Esophagus muscularis mucosa (tissue), 4 donors: ENCODE measurements around the gene IL37. TPM values are rescaled to one million over a fixed set of nuclear protein-coding genes. Genes with fewer than 3 reads are reported as not detected.

Source experiments
- DNase-seq: peaks from one replicate; pipeline ENCODE4 v3.0.0-alpha.2; 2017; ENCODE audit errors: extremely low spot score
- H3K27ac ChIP-seq, 4 donors: fragments of 200-600 bp; sonication (generic); replicated peaks in 1 of 4; 1 replicate in 3 of 4; 2 replicates in 1 of 4; pipeline ENCODE4 v1.5.1; 2016 to 2019; ENCODE audit warnings: mild to moderate bottlenecking in 1 of 4
- H3K27me3 ChIP-seq, 4 donors: fragments of 200-600 bp; sonication (generic); one replicate each; pipeline versions ENCODE4 v1.5.1 to v1.6.0; 2016 to 2019
- H3K36me3 ChIP-seq, 4 donors: fragments of 200-600 bp; sonication (generic); one replicate each; pipeline ENCODE4 v1.5.1; 2016 to 2019
- H3K4me1 ChIP-seq, 4 donors: fragments of 200-600 bp; sonication (generic); one replicate each; pipeline ENCODE4 v1.5.1; 2016 to 2019
- H3K4me3 ChIP-seq, 4 donors: fragments of 200-600 bp; sonication (generic); 1 replicate in 2 of 4; 2 replicates in 2 of 4; pipeline ENCODE4 v1.5.1; 2016 to 2019; ENCODE audit warnings: mild to moderate bottlenecking in 4 of 4, moderate library complexity in 1 of 4
- H3K9me3 ChIP-seq, 4 donors: fragments of 200-600 bp; sonication (generic); 1 replicate in 3 of 4; 2 replicates in 1 of 4; pipeline ENCODE4 v1.5.1; 2016 to 2019
- EP300 ChIP-seq: sonication (generic); formaldehyde crosslinking; IDR thresholded peaks from one replicate; pipeline ENCODE4 v1.6.1; 2017; ENCODE audit warnings: antibody characterized with exemption
- POLR2A ChIP-seq: fragments of 450-650 bp; IDR thresholded peaks from one replicate; pipeline ENCODE4 v1.6.1; 2017; ENCODE audit warnings: antibody characterized with exemption, moderate library complexity, mild to moderate bottlenecking, low read depth
- POLR2AphosphoS5 ChIP-seq, 2 donors: sonication (generic); formaldehyde crosslinking; IDR thresholded peaks; one replicate each; pipeline ENCODE4 v1.6.1; 2017; ENCODE audit warnings: antibody characterized with exemption in 2 of 2
- WGBS: methylation state at CpG from one replicate; pipeline ENCODE4 v1.1.5; 2018; 5-methylcytosine and 5-hydroxymethylcytosine counted together
- intact Hi-C: fragments of 100-400 bp; cut with DNase I; formaldehyde crosslinking; loops from one replicate; pipeline ENCODE4 v1.15.1; 2023
- total RNA-seq, 4 donors: library from RNA; depleted of rRNA; stranded (reverse); fragments of >200 nt; gene quantifications; one replicate each; pipeline versions ENCODE4 v1.1.0 to v1.2.1, GENCODE V29; 2016
- TF ChIP-seq, protein P1 (sequence below), 3 experiments: fragments of 200-600 bp in 2 of 3; fragments of 450-650 bp in 1 of 3; sonication (generic) in 2 of 3; IDR thresholded peaks; one replicate each; pipeline ENCODE4 v1.5.1; 2017 to 2019; ENCODE audit warnings: antibody characterized with exemption in 3 of 3, mild to moderate bottlenecking in 2 of 3, moderate library complexity in 1 of 3

The IL37 gene
- total RNA-seq, 4 donors from 2014 or later, result not detected

DNA sequence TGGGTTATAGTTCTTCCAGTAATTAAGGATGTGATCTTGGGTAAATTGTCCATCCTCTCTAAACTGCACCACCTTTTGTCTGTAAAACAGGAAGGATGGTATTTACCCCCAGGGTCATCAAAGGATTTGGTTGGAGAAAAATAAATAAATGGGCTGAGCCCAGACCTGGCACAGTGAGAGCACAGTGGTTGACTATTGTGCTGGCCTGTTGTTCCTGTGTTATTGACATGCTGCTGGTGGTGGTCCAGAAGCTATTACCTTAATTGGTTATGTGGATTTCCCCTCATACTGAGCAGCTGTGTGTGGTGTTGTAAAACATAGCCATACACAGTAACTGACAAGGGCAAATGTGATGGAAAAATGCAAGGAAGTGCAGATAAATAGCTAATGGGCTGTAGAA is 746 bp upstream of the IL37 start:
- Histone ChIP-seq H3K4me3 (no peak overlapping the region), H3K4me1 (no peaks in the 10 kb centered on the region), H3K27ac (no peak overlapping the region), H3K9me3 (no peaks in the 10 kb centered on the region), H3K27me3 (peaks cover 0 to 3% (median 0%) of the 10 kb centered on the region in 4 donors), H3K36me3 (no peaks in the 10 kb centered on the region)
- TF ChIP-seq, protein P1, sequence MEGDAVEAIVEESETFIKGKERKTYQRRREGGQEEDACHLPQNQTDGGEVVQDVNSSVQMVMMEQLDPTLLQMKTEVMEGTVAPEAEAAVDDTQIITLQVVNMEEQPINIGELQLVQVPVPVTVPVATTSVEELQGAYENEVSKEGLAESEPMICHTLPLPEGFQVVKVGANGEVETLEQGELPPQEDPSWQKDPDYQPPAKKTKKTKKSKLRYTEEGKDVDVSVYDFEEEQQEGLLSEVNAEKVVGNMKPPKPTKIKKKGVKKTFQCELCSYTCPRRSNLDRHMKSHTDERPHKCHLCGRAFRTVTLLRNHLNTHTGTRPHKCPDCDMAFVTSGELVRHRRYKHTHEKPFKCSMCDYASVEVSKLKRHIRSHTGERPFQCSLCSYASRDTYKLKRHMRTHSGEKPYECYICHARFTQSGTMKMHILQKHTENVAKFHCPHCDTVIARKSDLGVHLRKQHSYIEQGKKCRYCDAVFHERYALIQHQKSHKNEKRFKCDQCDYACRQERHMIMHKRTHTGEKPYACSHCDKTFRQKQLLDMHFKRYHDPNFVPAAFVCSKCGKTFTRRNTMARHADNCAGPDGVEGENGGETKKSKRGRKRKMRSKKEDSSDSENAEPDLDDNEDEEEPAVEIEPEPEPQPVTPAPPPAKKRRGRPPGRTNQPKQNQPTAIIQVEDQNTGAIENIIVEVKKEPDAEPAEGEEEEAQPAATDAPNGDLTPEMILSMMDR (IDR thresholded peaks at IDR 0.05), result no peak
- no peak for TF ChIP-seq EP300
- TF ChIP-seq POLR2AphosphoS5 (IDR thresholded peaks at IDR 0.05), result no peak
- intact Hi-C loops, result no loop called here
- DNase-seq, result no peak

DNA sequence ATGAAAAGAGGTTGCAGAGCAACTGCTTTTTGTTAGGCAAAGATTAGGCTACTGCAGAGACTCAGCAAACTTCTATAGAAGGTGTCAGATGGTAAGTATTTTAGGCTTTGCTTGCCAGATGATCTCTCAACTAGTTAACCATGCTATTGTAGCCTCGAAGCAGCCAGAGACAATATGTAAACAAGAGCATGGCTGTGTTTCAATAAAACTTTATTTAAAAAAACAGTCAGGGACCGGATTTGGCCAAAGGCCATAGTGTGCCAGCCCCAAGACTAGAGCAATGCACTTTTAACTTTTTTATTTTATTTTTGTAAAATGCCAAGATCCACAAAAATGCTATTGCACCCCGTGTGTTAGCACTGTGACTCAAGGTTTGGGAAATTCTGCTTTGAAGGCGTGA is 1.4 kb downstream of the IL37 start:
- Histone ChIP-seq H3K27ac (no peak overlapping the region), H3K9me3 (no peaks in the 10 kb centered on the region), H3K36me3 (no peaks in the 10 kb centered on the region), H3K4me1 (no peaks in the 10 kb centered on the region), H3K4me3 (no peak overlapping the region), H3K27me3 (peaks cover 0 to 3% (median 0%) of the 10 kb centered on the region in 4 donors)
- no peak for TF ChIP-seq POLR2AphosphoS5 (IDR thresholded peaks at IDR 0.05)
- WGBS, result 77% methylated on average over 4 of the region's 4 CpGs
- DNase-seq, result no peak
- intact Hi-C loops, result no loop called here

DNA sequence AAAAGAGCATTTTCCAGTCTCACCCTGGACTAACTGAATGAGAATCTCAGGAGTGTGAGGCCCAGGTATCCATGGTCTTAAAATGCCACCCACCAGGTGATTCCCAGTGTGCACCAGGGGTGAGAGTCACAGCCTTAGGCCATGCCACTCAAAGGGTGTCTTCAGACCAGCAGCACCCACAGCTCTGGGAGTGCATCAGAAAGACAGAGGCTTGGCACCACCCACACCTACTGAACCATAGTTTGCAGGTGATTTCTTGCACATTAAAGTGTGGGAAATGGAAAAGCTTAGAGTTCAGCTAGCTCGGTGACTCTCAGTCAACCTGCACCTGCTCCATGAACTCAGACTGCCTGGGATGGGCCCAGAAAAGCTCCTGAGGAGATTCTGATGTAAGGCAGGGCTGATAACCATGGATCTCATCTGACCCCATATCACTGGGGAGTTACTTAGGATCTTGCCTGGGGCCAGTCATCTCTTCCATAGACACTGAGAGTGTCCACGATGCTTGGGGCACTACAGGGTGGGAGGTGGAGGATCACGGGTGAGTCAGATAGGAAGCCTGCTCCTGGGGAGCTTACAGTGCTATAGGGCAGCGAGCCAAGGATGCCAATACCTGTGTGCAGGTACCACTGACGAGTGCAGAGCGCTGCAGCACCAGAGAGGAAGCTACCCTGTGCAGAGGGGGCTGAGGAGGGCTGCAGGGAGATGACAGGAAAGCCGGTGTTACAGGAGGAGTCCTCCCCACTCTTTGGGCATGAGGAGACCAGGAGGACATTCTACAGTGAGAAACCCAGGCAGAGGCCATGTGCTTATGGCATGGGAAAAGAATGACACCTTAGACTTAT is 4.6 kb downstream of the IL37 start:
- no peaks in the 10 kb centered on the region for H3K9me3 ChIP-seq
- no peak for DNase-seq
- H3K4me1 ChIP-seq, result no peaks in the 10 kb centered on the region
- no peaks in the 10 kb centered on the region for H3K36me3 ChIP-seq
- intact Hi-C loops, result no loop called here
- H3K27me3 ChIP-seq, result peaks cover 0 to 3% (median 0%) of the 10 kb centered on the region in 4 donors
- TF ChIP-seq, protein P1 (IDR thresholded peaks at IDR 0.05), result no peak
- TF ChIP-seq POLR2A, result no peak
- no peak for TF ChIP-seq POLR2AphosphoS5 (IDR thresholded peaks at IDR 0.05)
- TF ChIP-seq EP300, result no peak
- no peak overlapping the region for H3K4me3 ChIP-seq
- WGBS, result 78% methylated on average over 6 of the region's 7 CpGs
- no peak overlapping the region for H3K27ac ChIP-seq

DNA sequence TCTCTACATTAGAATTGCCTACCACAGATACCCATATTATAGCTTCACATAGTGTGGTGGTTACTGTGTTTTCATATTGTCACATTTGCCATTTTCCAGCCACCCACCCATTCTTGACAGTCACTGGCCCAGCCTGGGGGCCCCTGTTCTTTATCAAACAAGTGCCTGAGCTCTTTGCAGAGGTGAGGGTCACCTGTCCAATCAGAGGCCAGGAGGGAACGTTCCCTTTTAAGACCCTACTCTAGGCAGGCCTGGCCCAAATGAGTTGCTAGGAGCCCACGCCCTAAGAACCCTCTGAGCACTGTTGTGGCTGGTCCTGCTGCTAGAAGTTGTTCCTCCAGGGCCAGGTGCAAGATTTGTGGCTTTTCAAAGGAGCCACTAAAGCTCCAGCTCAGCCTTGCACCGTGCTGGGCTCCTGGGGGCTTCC is 5.2 kb downstream of the IL37 start:
- 58% methylated on average over 3 of the region's 3 CpGs for WGBS
- TF ChIP-seq POLR2AphosphoS5 (IDR thresholded peaks at IDR 0.05) (no peak), EP300 (no peak), POLR2A (no peak)
- TF ChIP-seq, protein P1 (IDR thresholded peaks at IDR 0.05), result no peak
- H3K36me3 ChIP-seq, result no peaks in the 10 kb centered on the region
- peak; percentile 78 for DNase-seq
- no peak overlapping the region for H3K4me3 ChIP-seq
- peaks cover 0 to 3% (median 0%) of the 10 kb centered on the region in 4 donors for H3K27me3 ChIP-seq
- no peak overlapping the region for H3K27ac ChIP-seq
- no peaks in the 10 kb centered on the region for H3K9me3 ChIP-seq
- no peaks in the 10 kb centered on the region for H3K4me1 ChIP-seq
- intact Hi-C loops, result no loop called here

DNA sequence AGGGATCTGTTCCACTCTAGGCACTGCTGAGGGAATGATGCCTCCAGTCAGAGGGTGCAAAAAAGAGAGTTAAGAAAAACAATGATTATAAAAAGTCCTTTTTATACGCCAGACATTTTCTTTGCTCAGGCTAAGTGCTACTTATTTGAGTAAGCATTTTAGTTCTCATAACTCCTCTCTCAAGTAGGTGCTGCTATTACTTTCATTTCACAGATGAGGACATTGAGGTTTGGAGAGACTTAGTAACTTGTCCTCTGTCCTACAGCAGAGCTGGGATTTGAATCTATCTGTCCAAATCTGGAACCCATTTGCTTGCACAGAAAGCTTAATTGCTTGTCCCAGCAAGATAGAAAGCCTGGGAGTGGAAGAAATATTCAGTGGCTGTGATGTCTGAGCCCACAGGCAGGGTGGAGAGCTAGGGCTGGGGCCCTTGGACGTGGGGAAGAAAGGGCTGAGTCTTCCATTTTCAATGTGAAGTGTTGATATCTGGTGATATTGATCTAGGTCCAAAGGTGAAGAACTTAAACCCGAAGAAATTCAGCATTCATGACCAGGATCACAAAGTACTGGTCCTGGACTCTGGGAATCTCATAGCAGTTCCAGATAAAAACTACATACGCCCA is 5.8 kb downstream of the IL37 start:
- Histone ChIP-seq H3K4me1 (no peaks in the 10 kb centered on the region), H3K27ac (no peak overlapping the region), H3K27me3 (peaks cover 0 to 3% (median 0%) of the 10 kb centered on the region in 4 donors), H3K36me3 (no peaks in the 10 kb centered on the region), H3K4me3 (no peak overlapping the region), H3K9me3 (no peaks in the 10 kb centered on the region)
- no peak for TF ChIP-seq POLR2A
- TF ChIP-seq, protein P1 (IDR thresholded peaks at IDR 0.05), result no peak
- no peak for TF ChIP-seq POLR2AphosphoS5 (IDR thresholded peaks at IDR 0.05)
- TF ChIP-seq EP300, result no peak
- WGBS, result 73% methylated on average over 4 of the region's 4 CpGs
- peak; percentile 60 for DNase-seq
- intact Hi-C loops, result no loop called here
